ENCODE results near the gene CELA3A.
"Not testable (repeated sequence)": the region's sequence is repeated elsewhere in the genome, so short reads cannot be mapped to it uniquely, and the experiment has no call there.

The CELA3A gene

GRCh38 chr1:22018583-22019559, 17.4 kb downstream of the CELA3A start:
- DNase-seq (ENCODE audit: low read depth) = peak; percentile 36

GRCh38 chr1:22021061-22021460, 19.6 kb downstream of the CELA3A start:
- DNase-seq (ENCODE audit: low read depth) = no peak

- peak; percentile 63 for DNase-seq (ENCODE audit: low read depth)
Observed at GRCh38 chr1:22024485-22025367, 23.3 kb downstream of the CELA3A start.

GRCh38 chr1:22025368-22026155, 24.1 kb downstream of the CELA3A start:
- peak; percentile 84 for DNase-seq (ENCODE audit: low read depth)

- DNase-seq (ENCODE audit: low read depth) = no peak
Observed at GRCh38 chr1:22026924-22027289, 25.4 kb downstream of the CELA3A start.

GRCh38 chr1:22030057-22030456, 28.6 kb downstream of the CELA3A start:
- DNase-seq (ENCODE audit: low read depth) = no peak

- DNase-seq (ENCODE audit: low read depth) = no peak
Observed at GRCh38 chr1:22030473-22030872, 29.0 kb downstream of the CELA3A start.

GRCh38 chr1:22031214-22031962, 29.9 kb downstream of the CELA3A start:
- DNase-seq (ENCODE audit: low read depth) = no peak

GRCh38 chr1:22034834-22035233, 33.4 kb downstream of the CELA3A start:
- not testable (repeated sequence) for DNase-seq (ENCODE audit: low read depth)

GRCh38 chr1:22037520-22037919, 36.1 kb downstream of the CELA3A start:
- DNase-seq (ENCODE audit: low read depth) = no peak

GRCh38 chr1:22038036-22038435, 36.6 kb downstream of the CELA3A start:
- DNase-seq (ENCODE audit: low read depth) = no peak

GRCh38 chr1:22039594-22040285, 38.3 kb downstream of the CELA3A start:
- peak; percentile 75 for DNase-seq (ENCODE audit: low read depth)

GRCh38 chr1:22040286-22040623, 38.8 kb downstream of the CELA3A start:
- DNase-seq (ENCODE audit: low read depth) = no peak

GRCh38 chr1:22041505-22041904, 40.0 kb downstream of the CELA3A start:
- no peak for DNase-seq (ENCODE audit: low read depth)

GRCh38 chr1:22043198-22043769, 41.8 kb downstream of the CELA3A start:
- no peak for DNase-seq (ENCODE audit: low read depth)

- no peak for DNase-seq (ENCODE audit: low read depth)
Observed at GRCh38 chr1:22044690-22045420, 43.4 kb downstream of the CELA3A start.

- no peak for DNase-seq (ENCODE audit: low read depth)
Observed at GRCh38 chr1:22045604-22046228, 44.3 kb downstream of the CELA3A start.

- no peak for DNase-seq (ENCODE audit: low read depth)
Observed at GRCh38 chr1:22048351-22049192, 47.1 kb downstream of the CELA3A start.

All from stimulated activated CD8-positive, alpha-beta memory T cell treated with anti-CD3 and anti-CD28 coated beads, Interleukin-4, amount 100 ng/mL, for 24 hours (primary cell).